ENCODE measurements around the gene SMIM32.
A peak's percentile ranks its signal among the peaks of the same experiment; 100 is the strongest.

The SMIM32 gene

DNA sequence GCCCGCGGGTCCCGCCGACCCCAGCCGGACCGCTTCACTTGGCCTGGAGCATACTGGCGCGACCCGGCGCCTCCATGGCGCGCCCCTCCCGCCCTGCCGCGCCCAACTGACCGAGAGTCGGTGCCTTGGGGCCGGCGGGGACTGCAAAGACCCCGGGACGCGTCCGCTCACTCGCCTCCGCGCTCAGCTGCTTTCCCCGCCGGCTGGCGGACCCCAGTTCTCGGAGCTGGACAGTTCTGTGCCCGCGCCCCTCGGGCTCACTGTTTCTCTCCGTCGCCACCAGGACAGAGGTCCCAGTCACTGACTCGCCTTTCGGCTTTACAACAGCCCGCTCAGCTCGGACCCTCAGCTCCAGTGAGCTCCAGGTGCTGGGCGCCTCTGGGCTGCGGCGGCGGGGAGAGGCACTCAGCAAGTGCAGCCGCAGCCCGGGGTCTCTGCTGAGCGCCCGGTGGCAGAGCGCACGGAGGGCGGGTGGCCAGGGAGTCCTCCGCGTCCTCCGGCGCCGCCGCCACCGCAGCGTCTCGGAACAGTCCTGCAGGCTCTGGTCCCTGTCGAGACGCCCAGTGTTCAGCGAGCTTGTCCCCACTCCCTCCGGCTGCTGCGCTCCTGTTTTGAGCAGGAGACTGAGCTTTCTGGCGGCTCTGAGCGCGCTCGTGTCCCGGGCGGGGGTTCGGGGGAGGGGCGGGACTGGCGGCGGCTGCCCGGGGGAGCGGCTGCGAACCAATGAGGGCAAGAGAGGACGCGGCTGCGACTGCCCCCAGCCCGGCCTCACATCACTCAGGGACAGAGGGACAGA lies at the start of gene SMIM32:
TSS of gene SMIM32 (minus strand) at position 637 of the 796 bp plus-strand sequence. CDS start 638 bp downstream, outside the sequence.
- no peak for TF ChIP-seq CTCF (conservative IDR thresholded peaks at IDR 0.05; ENCODE audit: low read length)
- peak within 1 kb of the TSS; percentile 40 for H3K4me3 ChIP-seq (ENCODE audit: low read length)
- DNase-seq (ENCODE audit: low read depth): peak; percentile 6

GRCh38 chr5:136242611-136243010 lies 49.6 kb upstream of the SMIM32 start:
- no peak overlapping the region for H3K4me3 ChIP-seq (ENCODE audit: low read length)
- no peak for DNase-seq (ENCODE audit: low read depth)
- no peak for TF ChIP-seq CTCF (conservative IDR thresholded peaks at IDR 0.05; ENCODE audit: low read length)

DNA sequence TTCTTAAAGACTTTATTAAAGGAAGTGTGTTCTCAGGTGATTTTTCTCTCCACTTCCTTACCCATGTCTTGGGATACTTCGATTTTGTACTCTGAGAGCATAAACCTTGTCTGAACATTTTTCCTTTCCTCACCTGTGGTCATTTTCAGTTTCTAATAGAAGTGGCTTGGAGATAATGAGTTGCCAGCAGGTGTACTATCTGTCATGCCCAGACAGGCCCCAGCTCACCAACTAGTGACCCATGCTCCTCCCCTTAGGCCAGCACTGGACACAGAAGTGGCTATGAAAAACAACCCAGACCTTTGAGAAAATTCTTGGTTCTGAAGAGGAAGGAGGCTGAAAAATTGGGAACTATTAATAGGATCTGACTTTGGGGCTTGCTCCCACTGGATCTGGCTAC lies 49.2 kb upstream of the SMIM32 start:
- TF ChIP-seq CTCF (conservative IDR thresholded peaks at IDR 0.05; ENCODE audit: low read length): no peak
- no peak overlapping the region for H3K4me3 ChIP-seq (ENCODE audit: low read length)
- no peak for DNase-seq (ENCODE audit: low read depth)

- TF ChIP-seq CTCF (conservative IDR thresholded peaks at IDR 0.05; ENCODE audit: low read length): no peak
- no peak for DNase-seq (ENCODE audit: low read depth)
- no peak overlapping the region for H3K4me3 ChIP-seq (ENCODE audit: low read length)
These were observed 47.9 kb upstream of the SMIM32 start for GRCh38 chr5:136240894-136241293.

- no peak for DNase-seq (ENCODE audit: low read depth)
- no peak for TF ChIP-seq CTCF (conservative IDR thresholded peaks at IDR 0.05; ENCODE audit: low read length)
- H3K4me3 ChIP-seq (ENCODE audit: low read length): no peak overlapping the region
These were observed 43.6 kb upstream of the SMIM32 start for GRCh38 chr5:136236479-136237083.

- no peak for DNase-seq (ENCODE audit: low read depth)
- TF ChIP-seq CTCF (conservative IDR thresholded peaks at IDR 0.05; ENCODE audit: low read length): no peak
- no peak overlapping the region for H3K4me3 ChIP-seq (ENCODE audit: low read length)
These were observed 42.4 kb upstream of the SMIM32 start for GRCh38 chr5:136235321-136235720.

GRCh38 chr5:136232316-136232715 lies 39.4 kb upstream of the SMIM32 start:
- TF ChIP-seq CTCF (conservative IDR thresholded peaks at IDR 0.05; ENCODE audit: low read length): no peak
- no peak for DNase-seq (ENCODE audit: low read depth)
- H3K4me3 ChIP-seq (ENCODE audit: low read length): no peak overlapping the region

All from AG10803 (cell line).